Measurements from ENCODE around the gene PRPF6. TPM values are rescaled to one million over a fixed set of nuclear protein-coding genes. Genes with fewer than 3 reads are reported as not detected.

PRPF6 gene
- total and polyA plus RNA-seq, 5 donors from 2014 or later = 61.8 to 85.3 (median 77.0) TPM

DNA sequence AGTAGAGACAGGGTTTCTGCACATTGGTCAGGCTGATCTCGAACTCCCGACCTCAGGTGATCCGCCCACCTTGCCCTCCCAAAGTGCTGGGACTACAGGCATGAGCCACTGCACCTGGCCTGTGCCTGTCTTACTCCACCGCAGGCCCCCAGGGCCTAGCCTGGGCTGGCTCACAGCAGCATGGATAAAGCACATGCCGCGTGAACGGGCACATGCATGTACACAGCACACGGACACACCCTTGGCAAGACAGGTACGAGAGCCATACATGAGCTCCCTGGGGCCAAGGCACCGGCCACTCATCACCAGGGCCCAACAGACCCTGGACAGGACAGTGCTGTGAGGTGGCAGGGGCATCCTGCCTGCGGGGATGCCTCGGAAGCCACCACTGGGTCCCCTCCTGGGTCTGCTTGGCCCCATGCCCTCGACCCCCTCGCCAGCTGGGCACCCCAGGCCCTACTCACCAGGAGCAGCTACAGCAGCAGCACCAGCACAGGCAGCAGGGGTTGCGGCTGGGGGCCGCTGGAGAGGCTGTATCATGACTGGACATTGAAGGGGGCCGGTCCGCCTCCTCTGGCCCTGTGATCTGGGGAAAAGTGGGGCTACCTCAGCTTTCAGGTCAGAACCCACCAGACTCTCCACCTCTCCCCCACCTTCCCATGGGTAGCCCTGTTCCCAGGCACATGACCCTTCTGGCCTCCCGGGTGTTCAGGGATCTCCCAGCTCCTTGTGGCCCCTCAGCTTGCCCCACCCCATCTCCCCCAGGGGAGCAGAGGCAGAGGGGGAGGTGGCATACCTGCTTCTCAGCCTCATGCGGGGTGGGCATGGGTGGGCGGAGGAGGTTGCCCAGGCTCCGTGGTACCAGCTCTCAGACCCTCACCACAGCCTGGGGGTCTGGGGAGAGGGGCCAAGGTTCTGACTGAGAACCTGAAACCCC lies 95.4 kb downstream of the PRPF6 start:
- no peak overlapping the region for H3K4me3 ChIP-seq (ENCODE audit: low read depth, low read length)
- peaks cover 0 to 36% (median 8%) of the 10 kb centered on the region in 4 donors for H3K4me1 Mint-ChIP-seq
- no peaks in the 10 kb centered on the region for H3K9me3 Mint-ChIP-seq
- H3K36me3 Mint-ChIP-seq = peaks cover 3% of the 10 kb centered on the region
- no peaks in the 10 kb centered on the region for H3K9me3 ChIP-seq (ENCODE audit: control insufficient read depth in 2 of 2, low read length in 2 of 2)
- H3K4me3 Mint-ChIP-seq = peak overlapping the region; percentile 29 to 93 (median 48)
- no peaks in the 10 kb centered on the region for H3K27me3 ChIP-seq (ENCODE audit: control insufficient read depth, insufficient read depth, low read length)
- no peaks in the 10 kb centered on the region for H3K27me3 Mint-ChIP-seq
- peaks cover 20% of the 10 kb centered on the region for H3K36me3 ChIP-seq (ENCODE audit: control insufficient read depth, insufficient read depth, low read length)
- ATAC-seq (ENCODE audit: low read depth in 2 of 2) (no peak), DNase-seq (no peak)
- peak overlapping the region in 1 of 3 donors; percentile 66 for H3K27ac Mint-ChIP-seq
- H3K4me1 ChIP-seq (ENCODE audit: control insufficient read depth, insufficient read depth, low read length, poor library complexity, severe bottlenecking) = peaks cover 38% of the 10 kb centered on the region
- H3K27ac ChIP-seq (ENCODE audit: insufficient read depth, low read length, poor library complexity, severe bottlenecking) = peak overlapping the region; percentile 68

DNA sequence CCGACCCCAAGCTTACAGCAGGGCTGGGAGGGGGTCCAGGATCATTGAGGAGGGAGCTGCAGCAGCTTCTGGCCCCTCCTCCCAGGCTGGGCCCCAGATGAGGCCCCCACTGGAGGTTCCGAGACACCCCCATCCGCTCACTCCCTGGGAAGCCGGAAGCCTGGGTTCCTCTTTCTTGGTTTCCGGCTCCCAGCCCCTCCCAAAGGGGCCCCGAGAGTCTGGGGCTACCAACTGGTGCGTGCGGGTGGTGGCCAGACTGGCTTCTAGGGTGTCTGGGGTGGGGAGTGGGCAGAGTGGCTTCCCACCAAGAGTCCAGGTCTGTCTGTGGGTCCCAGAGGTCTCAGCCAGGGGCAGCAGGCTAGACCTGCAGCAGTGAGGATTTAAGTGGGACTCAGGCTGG lies 96.2 kb downstream of the PRPF6 start:
- DNase-seq (peak in 1 of 3 donors; percentile 76), ATAC-seq (ENCODE audit: low read depth in 2 of 2) (peak in 1 of 2 donors; percentile 3)
- peaks cover 0 to 41% (median 11%) of the 10 kb centered on the region in 4 donors for H3K4me1 Mint-ChIP-seq
- Histone ChIP-seq H3K4me3 (ENCODE audit: low read depth, low read length) (peak overlapping the region; percentile 78), H3K9me3 (ENCODE audit: control insufficient read depth in 2 of 2, low read length in 2 of 2) (no peaks in the 10 kb centered on the region), H3K4me1 (ENCODE audit: control insufficient read depth, insufficient read depth, low read length, poor library complexity, severe bottlenecking) (peaks cover 38% of the 10 kb centered on the region), H3K36me3 (ENCODE audit: control insufficient read depth, insufficient read depth, low read length) (peaks cover 20% of the 10 kb centered on the region), H3K27me3 (ENCODE audit: control insufficient read depth, insufficient read depth, low read length) (no peaks in the 10 kb centered on the region), H3K27ac (ENCODE audit: insufficient read depth, low read length, poor library complexity, severe bottlenecking) (peak overlapping the region; percentile 68)
- peaks cover 3% of the 10 kb centered on the region for H3K36me3 Mint-ChIP-seq
- H3K27ac Mint-ChIP-seq = peak overlapping the region; percentile 77 to 91 (median 78)
- peak overlapping the region; percentile 92 to 98 (median 96) for H3K4me3 Mint-ChIP-seq
- H3K27me3 Mint-ChIP-seq = peaks cover 7% of the 10 kb centered on the region
- H3K9me3 Mint-ChIP-seq = no peaks in the 10 kb centered on the region

GRCh38 chr20:64077541-64077875 lies 96.6 kb downstream of the PRPF6 start:
- Mint-ChIP-seq H3K36me3 (peaks cover 3% of the 10 kb centered on the region), H3K4me1 (peaks cover 0 to 43% (median 11%) of the 10 kb centered on the region in 4 donors), H3K9me3 (no peaks in the 10 kb centered on the region), H3K4me3 (peak overlapping the region; percentile 92 to 98 (median 96)), H3K27me3 (peaks cover 11% of the 10 kb centered on the region), H3K27ac (peak overlapping the region; percentile 56 to 91 (median 78))
- peak overlapping the region; percentile 68 for H3K27ac ChIP-seq (ENCODE audit: insufficient read depth, low read length, poor library complexity, severe bottlenecking)
- ATAC-seq (ENCODE audit: low read depth in 2 of 2) (peak in 1 of 2 donors; percentile 1), DNase-seq (no peak)
- peak overlapping the region; percentile 78 for H3K4me3 ChIP-seq (ENCODE audit: low read depth, low read length)
- peaks cover 42% of the 10 kb centered on the region for H3K4me1 ChIP-seq (ENCODE audit: control insufficient read depth, insufficient read depth, low read length, poor library complexity, severe bottlenecking)
- H3K36me3 ChIP-seq (ENCODE audit: control insufficient read depth, insufficient read depth, low read length) = peaks cover 20% of the 10 kb centered on the region
- no peaks in the 10 kb centered on the region for H3K9me3 ChIP-seq (ENCODE audit: control insufficient read depth in 2 of 2, low read length in 2 of 2)
- no peaks in the 10 kb centered on the region for H3K27me3 ChIP-seq (ENCODE audit: control insufficient read depth, insufficient read depth, low read length)

DNA sequence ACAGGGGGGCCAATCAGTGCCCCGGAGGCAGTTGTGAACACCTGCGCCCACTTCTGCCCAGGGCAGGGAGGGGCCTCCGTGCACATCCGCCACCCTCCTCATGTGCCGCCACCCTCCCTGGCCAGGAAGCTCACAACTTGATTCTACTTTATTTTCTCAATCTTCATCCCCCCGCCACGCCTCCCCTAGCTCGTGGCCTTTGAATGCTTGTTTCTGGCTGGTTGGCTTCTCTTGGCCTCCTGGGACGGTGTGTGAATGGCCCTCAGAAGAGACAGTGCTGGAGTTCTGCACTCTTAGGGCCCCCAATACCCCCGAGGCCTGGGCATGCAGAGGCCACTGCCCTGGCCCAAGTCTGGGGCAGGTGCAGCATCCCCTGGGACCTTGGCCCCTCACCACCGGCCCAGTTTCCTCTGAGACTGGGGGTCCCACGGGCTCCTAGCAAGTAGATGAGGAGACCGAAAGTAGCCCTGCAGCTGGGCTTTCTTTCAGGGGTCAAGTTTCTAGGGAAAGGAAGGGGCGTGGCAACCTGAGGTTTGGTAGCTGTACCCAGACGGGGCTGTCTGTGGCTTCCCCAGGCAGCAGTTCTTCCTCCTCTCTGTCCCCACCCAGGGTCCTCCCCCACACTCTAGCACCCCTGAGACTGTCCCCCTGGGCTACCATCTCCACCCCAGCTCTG lies 97.1 kb downstream of the PRPF6 start:
- H3K4me1 ChIP-seq (ENCODE audit: control insufficient read depth, insufficient read depth, low read length, poor library complexity, severe bottlenecking) = peaks cover 47% of the 10 kb centered on the region
- ATAC-seq (ENCODE audit: low read depth in 2 of 2) = peak; percentile 77 to 80
- Mint-ChIP-seq H3K9me3 (no peaks in the 10 kb centered on the region), H3K27me3 (peaks cover 12% of the 10 kb centered on the region), H3K4me1 (peaks cover 0 to 47% (median 11%) of the 10 kb centered on the region in 4 donors), H3K36me3 (peaks cover 3% of the 10 kb centered on the region), H3K27ac (peak overlapping the region; percentile 56 to 91 (median 78)), H3K4me3 (peak overlapping the region; percentile 92 to 98 (median 96))
- no peaks in the 10 kb centered on the region for H3K9me3 ChIP-seq (ENCODE audit: control insufficient read depth in 2 of 2, low read length in 2 of 2)
- H3K36me3 ChIP-seq (ENCODE audit: control insufficient read depth, insufficient read depth, low read length) = peaks cover 18% of the 10 kb centered on the region
- no peaks in the 10 kb centered on the region for H3K27me3 ChIP-seq (ENCODE audit: control insufficient read depth, insufficient read depth, low read length)
- peak overlapping the region; percentile 78 for H3K4me3 ChIP-seq (ENCODE audit: low read depth, low read length)
- peak; percentile 52 to 95 (median 76) for DNase-seq
- peak overlapping the region; percentile 68 for H3K27ac ChIP-seq (ENCODE audit: insufficient read depth, low read length, poor library complexity, severe bottlenecking)

DNA sequence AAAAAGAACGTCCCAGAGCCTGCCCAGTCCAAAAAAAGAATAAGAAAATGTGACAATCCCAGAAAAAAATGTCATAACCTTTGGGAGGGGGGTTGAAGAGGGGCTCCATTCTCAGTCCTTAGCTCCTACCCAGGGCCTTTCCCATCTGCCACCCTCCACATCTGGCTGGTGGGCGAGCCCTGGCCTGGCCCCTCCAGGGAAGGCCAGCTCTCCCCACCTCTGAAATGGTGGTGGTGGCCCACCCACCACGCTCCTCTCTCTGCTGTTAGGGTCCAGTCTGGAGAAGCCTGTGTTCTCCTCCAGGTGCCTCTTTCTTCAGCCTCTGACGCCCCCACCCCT lies 98.0 kb downstream of the PRPF6 start:
- Histone ChIP-seq H3K27ac (ENCODE audit: insufficient read depth, low read length, poor library complexity, severe bottlenecking) (peak overlapping the region; percentile 68), H3K36me3 (ENCODE audit: control insufficient read depth, insufficient read depth, low read length) (peaks cover 13% of the 10 kb centered on the region), H3K4me3 (ENCODE audit: low read depth, low read length) (peak overlapping the region; percentile 78), H3K27me3 (ENCODE audit: control insufficient read depth, insufficient read depth, low read length) (no peaks in the 10 kb centered on the region), H3K9me3 (ENCODE audit: control insufficient read depth in 2 of 2, low read length in 2 of 2) (no peaks in the 10 kb centered on the region), H3K4me1 (ENCODE audit: control insufficient read depth, insufficient read depth, low read length, poor library complexity, severe bottlenecking) (peaks cover 55% of the 10 kb centered on the region)
- Mint-ChIP-seq H3K4me3 (peak overlapping the region; percentile 92 to 98 (median 96)), H3K27me3 (peaks cover 12% of the 10 kb centered on the region), H3K4me1 (peaks cover 0 to 50% (median 11%) of the 10 kb centered on the region in 4 donors), H3K9me3 (no peaks in the 10 kb centered on the region), H3K36me3 (no peaks in the 10 kb centered on the region), H3K27ac (peak overlapping the region in 2 of 3 donors; percentile 82 to 98)
- DNase-seq (no peak), ATAC-seq (ENCODE audit: low read depth in 2 of 2) (no peak)

- Mint-ChIP-seq H3K4me3 (peak within 1 kb of the TSS; percentile 92 to 98 (median 96)), H3K27me3 (peaks cover 15% of the 10 kb centered on the region), H3K9me3 (no peaks in the 10 kb centered on the region), H3K36me3 (no peaks in the 10 kb centered on the region), H3K4me1 (peaks cover 0 to 52% (median 12%) of the 10 kb centered on the region in 4 donors), H3K27ac (peak within 1 kb of the TSS; percentile 78 to 98 (median 90))
- Histone ChIP-seq H3K27me3 (ENCODE audit: control insufficient read depth, insufficient read depth, low read length) (no peaks in the 10 kb centered on the region), H3K4me1 (ENCODE audit: control insufficient read depth, insufficient read depth, low read length, poor library complexity, severe bottlenecking) (peaks cover 60% of the 10 kb centered on the region), H3K27ac (ENCODE audit: insufficient read depth, low read length, poor library complexity, severe bottlenecking) (peak within 1 kb of the TSS; percentile 68), H3K36me3 (ENCODE audit: control insufficient read depth, insufficient read depth, low read length) (peaks cover 8% of the 10 kb centered on the region), H3K4me3 (ENCODE audit: low read depth, low read length) (peak within 1 kb of the TSS; percentile 78), H3K9me3 (ENCODE audit: control insufficient read depth in 2 of 2, low read length in 2 of 2) (no peaks in the 10 kb centered on the region)
- ATAC-seq (ENCODE audit: low read depth in 2 of 2) (peak; percentile 26 to 30), DNase-seq (peak; percentile 68 to 86 (median 69))
Measured at GRCh38 chr20:64079273-64080012, 98.5 kb downstream of the PRPF6 start, which contains the start of gene RGS19. Gene RGS19 (minus strand): TSS chr20:64079518. CDS start chr20:64076886, 2,632 bp downstream.

Data from CD4-positive, CD25-positive, alpha-beta regulatory T cell (primary cell).